Ishikawa (cell line): ENCODE data around the gene NRXN3.

ENCODE experiments used
- CEBPB ChIP-seq: IDR thresholded peaks from 2 replicates; pipeline ENCODE4 v1.6.1; 2012
- CREB1 ChIP-seq: IDR thresholded peaks from 2 replicates; pipeline ENCODE4 v1.6.1; 2012; ENCODE audit warnings: low read depth
- EGR1 ChIP-seq: IDR thresholded peaks from 2 replicates; pipeline ENCODE4 v1.6.1; 2012
- EP300 ChIP-seq: IDR thresholded peaks from 2 replicates; pipeline ENCODE4 v1.6.1; 2012; ENCODE audit warnings: borderline replicate concordance
- FOXM1 ChIP-seq: IDR thresholded peaks from 2 replicates; pipeline ENCODE4 v1.6.1; 2012; ENCODE audit warnings: low read depth, borderline replicate concordance
- MAX ChIP-seq: IDR thresholded peaks from 2 replicates; pipeline ENCODE4 v1.6.1; 2012
- NFIC ChIP-seq: IDR thresholded peaks from 2 replicates; pipeline ENCODE4 v1.6.1; 2012
- RAD21 ChIP-seq: IDR thresholded peaks from 2 replicates; pipeline ENCODE4 v1.6.1; 2012; ENCODE audit warnings: low read depth
- TAF1 ChIP-seq: IDR thresholded peaks from 2 replicates; pipeline ENCODE4 v1.6.1; 2012; ENCODE audit warnings: low read depth, mild to moderate bottlenecking
- TCF12 ChIP-seq: IDR thresholded peaks from 2 replicates; pipeline ENCODE4 v1.6.1; 2012; ENCODE audit warnings: low read depth
- TEAD4 ChIP-seq: IDR thresholded peaks from 2 replicates; pipeline ENCODE4 v1.6.1; 2012
- USF1 ChIP-seq: IDR thresholded peaks from 2 replicates; pipeline ENCODE4 v1.6.1; 2012
- YY1 ChIP-seq: IDR thresholded peaks from 2 replicates; pipeline ENCODE4 v1.6.1; 2012; ENCODE audit warnings: low read depth
- ZBTB7A ChIP-seq: IDR thresholded peaks from 2 replicates; pipeline ENCODE4 v1.6.1; 2012; ENCODE audit warnings: low read depth
- TF ChIP-seq, protein P1 (sequence below): IDR thresholded peaks from 2 replicates; pipeline ENCODE4 v1.6.1; 2012; ENCODE audit warnings: low read depth, mild to moderate bottlenecking

Gene NRXN3

GRCh38 chr14:78614593-78614992, 444.4 kb downstream of the NRXN3 start:
- no peak for TF ChIP-seq TCF12
- TF ChIP-seq NFIC = no peak
- TF ChIP-seq YY1 = no peak
- TF ChIP-seq USF1 = no peak
- no peak for TF ChIP-seq CEBPB
- no peak for TF ChIP-seq FOXM1
- TF ChIP-seq TAF1 = no peak
- no peak for TF ChIP-seq EP300

GRCh38 chr14:78617735-78618134, 447.6 kb downstream of the NRXN3 start:
- TF ChIP-seq YY1 (no peak), TCF12 (no peak), MAX (no peak), CEBPB (no peak), NFIC (no peak)

DNA sequence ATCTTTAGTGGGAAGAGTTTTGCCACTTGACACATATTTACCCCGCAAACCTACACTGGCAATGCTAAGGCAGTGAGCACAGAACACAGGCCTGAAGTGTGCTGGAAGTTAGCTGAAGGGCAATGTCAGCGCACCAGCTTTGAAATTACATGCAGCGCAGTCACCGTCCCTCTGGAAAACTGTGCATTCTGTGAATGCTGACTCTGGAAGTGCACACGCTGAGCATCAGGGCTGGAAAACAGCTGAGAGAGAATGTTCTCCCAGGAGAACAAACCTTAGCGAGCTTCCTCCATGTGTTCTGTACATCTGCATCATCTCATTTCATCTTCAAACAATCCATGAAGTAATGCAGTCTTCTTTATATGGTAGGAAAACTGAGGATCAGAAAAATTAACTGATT, 448.2 kb downstream of the NRXN3 start:
- no peak for TF ChIP-seq NFIC

GRCh38 chr14:78627114-78627513, 456.9 kb downstream of the NRXN3 start:
- no peak for TF ChIP-seq NFIC
- no peak for TF ChIP-seq USF1
- TF ChIP-seq TCF12 = no peak
- TF ChIP-seq CEBPB = no peak
- TF ChIP-seq YY1 = no peak
- TF ChIP-seq ZBTB7A = no peak
- TF ChIP-seq FOXM1 = no peak
- TF ChIP-seq, protein P1, sequence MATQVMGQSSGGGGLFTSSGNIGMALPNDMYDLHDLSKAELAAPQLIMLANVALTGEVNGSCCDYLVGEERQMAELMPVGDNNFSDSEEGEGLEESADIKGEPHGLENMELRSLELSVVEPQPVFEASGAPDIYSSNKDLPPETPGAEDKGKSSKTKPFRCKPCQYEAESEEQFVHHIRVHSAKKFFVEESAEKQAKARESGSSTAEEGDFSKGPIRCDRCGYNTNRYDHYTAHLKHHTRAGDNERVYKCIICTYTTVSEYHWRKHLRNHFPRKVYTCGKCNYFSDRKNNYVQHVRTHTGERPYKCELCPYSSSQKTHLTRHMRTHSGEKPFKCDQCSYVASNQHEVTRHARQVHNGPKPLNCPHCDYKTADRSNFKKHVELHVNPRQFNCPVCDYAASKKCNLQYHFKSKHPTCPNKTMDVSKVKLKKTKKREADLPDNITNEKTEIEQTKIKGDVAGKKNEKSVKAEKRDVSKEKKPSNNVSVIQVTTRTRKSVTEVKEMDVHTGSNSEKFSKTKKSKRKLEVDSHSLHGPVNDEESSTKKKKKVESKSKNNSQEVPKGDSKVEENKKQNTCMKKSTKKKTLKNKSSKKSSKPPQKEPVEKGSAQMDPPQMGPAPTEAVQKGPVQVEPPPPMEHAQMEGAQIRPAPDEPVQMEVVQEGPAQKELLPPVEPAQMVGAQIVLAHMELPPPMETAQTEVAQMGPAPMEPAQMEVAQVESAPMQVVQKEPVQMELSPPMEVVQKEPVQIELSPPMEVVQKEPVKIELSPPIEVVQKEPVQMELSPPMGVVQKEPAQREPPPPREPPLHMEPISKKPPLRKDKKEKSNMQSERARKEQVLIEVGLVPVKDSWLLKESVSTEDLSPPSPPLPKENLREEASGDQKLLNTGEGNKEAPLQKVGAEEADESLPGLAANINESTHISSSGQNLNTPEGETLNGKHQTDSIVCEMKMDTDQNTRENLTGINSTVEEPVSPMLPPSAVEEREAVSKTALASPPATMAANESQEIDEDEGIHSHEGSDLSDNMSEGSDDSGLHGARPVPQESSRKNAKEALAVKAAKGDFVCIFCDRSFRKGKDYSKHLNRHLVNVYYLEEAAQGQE = no peak
- no peak for TF ChIP-seq RAD21
- no peak for TF ChIP-seq TAF1
- TF ChIP-seq EP300 = no peak
- TF ChIP-seq CREB1 = no peak
- TF ChIP-seq TEAD4 = no peak
- TF ChIP-seq MAX = no peak
- no peak for TF ChIP-seq EGR1

GRCh38 chr14:78631551-78631950, 461.4 kb downstream of the NRXN3 start:
- TF ChIP-seq USF1 = no peak

DNA sequence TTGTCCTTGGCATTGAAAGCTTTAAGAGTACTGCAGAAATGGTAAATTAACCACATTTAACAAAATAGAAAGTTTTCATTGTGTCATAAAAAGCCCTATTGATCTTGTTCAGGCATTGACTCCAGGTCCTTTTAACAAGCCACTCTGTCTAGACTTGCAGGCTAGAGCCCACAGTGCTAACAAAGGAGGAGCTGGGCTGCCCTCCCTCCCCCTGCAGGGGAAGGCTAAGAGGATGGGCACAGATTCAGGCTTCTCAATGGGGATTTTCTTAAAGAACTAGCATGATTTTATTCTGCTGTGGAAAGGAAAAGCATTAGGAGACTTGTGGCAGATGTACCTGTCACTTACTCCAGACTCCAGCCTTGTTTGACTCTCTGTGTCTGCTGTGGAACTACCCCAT, 463.6 kb downstream of the NRXN3 start:
- TF ChIP-seq USF1 = no peak
- no peak for TF ChIP-seq EP300
- TF ChIP-seq CREB1 = no peak
- TF ChIP-seq CEBPB = no peak
- TF ChIP-seq NFIC = no peak
- TF ChIP-seq TAF1 = no peak
- no peak for TF ChIP-seq RAD21
- TF ChIP-seq, protein P1 = no peak
- no peak for TF ChIP-seq TEAD4
- no peak for TF ChIP-seq FOXM1
- no peak for TF ChIP-seq MAX
